Stimulated activated CD8-positive, alpha-beta memory T cell treated with anti-CD3 and anti-CD28 coated beads, Interleukin-12 subunit alpha, Interleukin-12 subunit beta, amount 100 ng/mL, for 24 hours (primary cell): Measurements from ENCODE around the gene ZNF618.

ENCODE experiments used
- DNase-seq: peaks from one replicate; pipeline ENCODE4 v3.0.0-alpha.2; 2020; ENCODE audit errors: extremely low read depth

Gene ZNF618

GRCh38 chr9:113876151-113876992 lies at the start of gene ZNF618:
ZNF618 (plus strand) TSS chr9:113876309; CDS start chr9:113876381, 72 bp downstream.
- no peak for DNase-seq

- DNase-seq, result no peak
Measured at GRCh38 chr9:113828221-113828620, 47.9 kb upstream of the ZNF618 start.

GRCh38 chr9:113837334-113837733 lies 38.8 kb upstream of the ZNF618 start:
- DNase-seq, result no peak

- no peak for DNase-seq
Measured at GRCh38 chr9:113842086-113842485, 34.0 kb upstream of the ZNF618 start.

- DNase-seq, result no peak
Measured at GRCh38 chr9:113844466-113844865, 31.6 kb upstream of the ZNF618 start.

- DNase-seq, result no peak
Measured at GRCh38 chr9:113851359-113851758, 24.8 kb upstream of the ZNF618 start.

- DNase-seq, result no peak
Measured at GRCh38 chr9:113851873-113852272, 24.2 kb upstream of the ZNF618 start.

- no peak for DNase-seq
Measured at GRCh38 chr9:113853333-113853732, 22.8 kb upstream of the ZNF618 start.

GRCh38 chr9:113854310-113854709 lies 21.8 kb upstream of the ZNF618 start:
- DNase-seq, result no peak

- DNase-seq, result no peak
Measured at GRCh38 chr9:113857875-113858274, 18.2 kb upstream of the ZNF618 start.

GRCh38 chr9:113858282-113858681 lies 17.8 kb upstream of the ZNF618 start:
- no peak for DNase-seq

- DNase-seq, result no peak
Measured at GRCh38 chr9:113863345-113863744, 12.8 kb upstream of the ZNF618 start.

GRCh38 chr9:113868501-113868900 lies 7.6 kb upstream of the ZNF618 start:
- DNase-seq, result no peak

- DNase-seq, result no peak
Measured at GRCh38 chr9:113872485-113873143, 3.5 kb upstream of the ZNF618 start.

- DNase-seq, result no peak
Measured at GRCh38 chr9:113873446-113873845, 2.7 kb upstream of the ZNF618 start.

GRCh38 chr9:113873926-113874325 lies 2.2 kb upstream of the ZNF618 start:
- no peak for DNase-seq

- DNase-seq, result no peak
Measured at GRCh38 chr9:113875459-113876150, 504 bp upstream of the ZNF618 start.

- DNase-seq, result no peak
Measured at GRCh38 chr9:113876993-113877368, 872 bp downstream of the ZNF618 start.

GRCh38 chr9:113879318-113879717 lies 3.2 kb downstream of the ZNF618 start:
- DNase-seq, result no peak

GRCh38 chr9:113879911-113880310 lies 3.8 kb downstream of the ZNF618 start:
- no peak for DNase-seq

GRCh38 chr9:113882181-113882580 lies 6.1 kb downstream of the ZNF618 start:
- DNase-seq, result no peak

- DNase-seq, result no peak
Measured at GRCh38 chr9:113882636-113883164, 6.6 kb downstream of the ZNF618 start.
